ENCODE data around the gene RNF17. TPM values are rescaled to one million over a fixed set of nuclear protein-coding genes. Genes with fewer than 3 reads are reported as not detected.

The RNF17 gene
- total RNA-seq, 6 experiments from 2014 or later, result not detected

GRCh38 chr13:24868874-24869273 is 104.9 kb downstream of the RNF17 start:
- Mint-ChIP-seq H3K27me3 (ENCODE audit: insufficient read depth) (peaks cover 7% of the 10 kb centered on the region), H3K9me3 (no peaks in the 10 kb centered on the region), H3K36me3 (ENCODE audit: low read depth) (no peaks in the 10 kb centered on the region), H3K4me3 (no peak overlapping the region), H3K4me1 (ENCODE audit: low read depth) (no peaks in the 10 kb centered on the region), H3K27ac (no peak overlapping the region)
- DNase-seq, result no peak
- TF ChIP-seq CTCF (IDR thresholded peaks at IDR 0.05), result no peak

- no peaks in the 10 kb centered on the region for H3K9me3 Mint-ChIP-seq
- TF ChIP-seq CTCF (IDR thresholded peaks at IDR 0.05), result no peak
- peaks cover 4% of the 10 kb centered on the region for H3K27me3 Mint-ChIP-seq (ENCODE audit: insufficient read depth)
- H3K4me1 Mint-ChIP-seq (ENCODE audit: low read depth), result peaks cover 3% of the 10 kb centered on the region
- H3K36me3 Mint-ChIP-seq (ENCODE audit: low read depth), result no peaks in the 10 kb centered on the region
- no peak overlapping the region for H3K4me3 Mint-ChIP-seq
- no peak for DNase-seq
- no peak overlapping the region for H3K27ac Mint-ChIP-seq
Observed at GRCh38 chr13:24870380-24870760, 106.4 kb downstream of the RNF17 start.

DNA sequence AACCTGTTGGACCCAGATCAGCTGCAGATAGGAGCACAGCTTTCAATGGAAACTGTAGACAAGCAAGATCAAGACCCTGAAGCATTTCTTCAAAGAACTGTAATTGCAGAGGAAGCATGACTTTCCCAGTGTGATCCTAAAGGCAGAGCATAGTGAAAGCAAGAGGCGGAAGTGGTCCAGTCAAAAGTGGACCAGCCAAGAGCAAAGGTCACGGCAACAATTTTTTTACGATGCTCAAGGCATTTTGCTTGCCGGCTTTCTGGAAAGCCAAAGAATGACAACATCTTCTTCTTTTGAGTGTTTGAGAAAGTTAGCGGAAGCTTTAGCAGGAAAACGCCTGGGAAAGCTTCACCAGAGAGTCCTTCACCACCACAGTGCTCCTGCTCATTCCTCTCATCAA is 111.6 kb downstream of the RNF17 start:
- Mint-ChIP-seq H3K27me3 (ENCODE audit: insufficient read depth) (no peaks in the 10 kb centered on the region; the same call in 1 of the 2 replicates), H3K9me3 (no peaks in the 10 kb centered on the region), H3K4me1 (ENCODE audit: low read depth) (peaks cover 7% of the 10 kb centered on the region), H3K36me3 (ENCODE audit: low read depth) (no peaks in the 10 kb centered on the region), H3K4me3 (no peak overlapping the region), H3K27ac (no peak overlapping the region)
- no peak for TF ChIP-seq CTCF (IDR thresholded peaks at IDR 0.05)
- DNase-seq, result no peak

GRCh38 chr13:24877531-24877930 is 113.6 kb downstream of the RNF17 start:
- Mint-ChIP-seq H3K27me3 (ENCODE audit: insufficient read depth) (no peaks in the 10 kb centered on the region; the same call in 1 of the 2 replicates), H3K4me1 (ENCODE audit: low read depth) (peaks cover 7% of the 10 kb centered on the region), H3K4me3 (no peak overlapping the region), H3K27ac (no peak overlapping the region), H3K36me3 (ENCODE audit: low read depth) (no peaks in the 10 kb centered on the region), H3K9me3 (no peaks in the 10 kb centered on the region)
- no peak for TF ChIP-seq CTCF (IDR thresholded peaks at IDR 0.05)
- no peak for DNase-seq

DNA sequence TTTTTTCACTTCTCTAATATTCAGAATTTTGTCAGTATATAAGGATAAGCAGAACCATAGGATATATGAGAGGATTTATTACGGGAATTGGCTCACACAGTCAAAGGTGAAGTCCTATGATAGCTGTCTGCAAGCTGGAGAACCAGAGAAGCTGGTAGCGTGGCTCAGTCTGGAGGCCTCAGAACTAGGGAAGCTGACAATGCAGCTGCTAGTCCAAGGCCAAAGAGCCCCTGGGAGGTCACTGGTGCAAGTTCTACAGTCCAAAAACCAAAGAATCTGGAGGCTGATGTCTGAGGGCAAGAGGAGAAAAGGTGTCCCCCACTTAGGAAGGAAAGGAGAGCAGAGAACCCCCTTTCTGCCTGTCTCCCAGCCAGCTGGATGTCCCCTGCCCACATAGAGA is 114.4 kb downstream of the RNF17 start:
- no peaks in the 10 kb centered on the region; the same call in 1 of the 2 replicates for H3K27me3 Mint-ChIP-seq (ENCODE audit: insufficient read depth)
- no peak overlapping the region for H3K27ac Mint-ChIP-seq
- no peaks in the 10 kb centered on the region for H3K9me3 Mint-ChIP-seq
- no peak for TF ChIP-seq CTCF (IDR thresholded peaks at IDR 0.05)
- DNase-seq, result no peak
- H3K36me3 Mint-ChIP-seq (ENCODE audit: low read depth), result no peaks in the 10 kb centered on the region; the same call in 1 of the 2 replicates
- no peak overlapping the region for H3K4me3 Mint-ChIP-seq
- H3K4me1 Mint-ChIP-seq (ENCODE audit: low read depth), result peaks cover 7% of the 10 kb centered on the region

DNA sequence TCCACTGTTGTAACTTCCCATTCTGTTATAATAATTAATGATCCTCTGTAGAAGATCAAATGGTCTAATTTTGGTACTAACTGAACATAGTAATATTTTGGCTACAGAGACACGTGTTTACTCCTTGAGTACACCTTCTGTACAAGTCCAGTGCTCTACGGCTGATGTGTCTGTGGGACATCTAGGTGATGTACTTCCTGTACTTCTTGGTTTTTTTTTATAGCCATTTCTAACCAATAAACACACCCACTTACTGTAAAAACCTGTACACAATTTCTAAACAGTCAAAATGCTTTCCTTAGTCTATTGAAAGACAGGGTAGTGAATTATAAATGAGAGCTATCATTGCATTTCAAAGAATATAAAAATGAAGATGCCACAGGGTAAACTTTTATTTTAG is 118.7 kb downstream of the RNF17 start:
- Mint-ChIP-seq H3K9me3 (no peaks in the 10 kb centered on the region), H3K36me3 (ENCODE audit: low read depth) (no peaks in the 10 kb centered on the region; the same call in 1 of the 2 replicates), H3K27ac (no peak overlapping the region)

More for the DNA sequence above, 118.7 kb downstream of the RNF17 start:
- Mint-ChIP-seq H3K4me1 (ENCODE audit: low read depth) (no peaks in the 10 kb centered on the region), H3K27me3 (ENCODE audit: insufficient read depth) (no peaks in the 10 kb centered on the region; the same call in 1 of the 2 replicates), H3K4me3 (no peak overlapping the region)
- no peak for DNase-seq
- no peak for TF ChIP-seq CTCF (IDR thresholded peaks at IDR 0.05)
